ENCODE results near the gene ARVCF.
A peak's percentile ranks its signal among the peaks of the same experiment; 100 is the strongest.

The ARVCF gene, protein sequence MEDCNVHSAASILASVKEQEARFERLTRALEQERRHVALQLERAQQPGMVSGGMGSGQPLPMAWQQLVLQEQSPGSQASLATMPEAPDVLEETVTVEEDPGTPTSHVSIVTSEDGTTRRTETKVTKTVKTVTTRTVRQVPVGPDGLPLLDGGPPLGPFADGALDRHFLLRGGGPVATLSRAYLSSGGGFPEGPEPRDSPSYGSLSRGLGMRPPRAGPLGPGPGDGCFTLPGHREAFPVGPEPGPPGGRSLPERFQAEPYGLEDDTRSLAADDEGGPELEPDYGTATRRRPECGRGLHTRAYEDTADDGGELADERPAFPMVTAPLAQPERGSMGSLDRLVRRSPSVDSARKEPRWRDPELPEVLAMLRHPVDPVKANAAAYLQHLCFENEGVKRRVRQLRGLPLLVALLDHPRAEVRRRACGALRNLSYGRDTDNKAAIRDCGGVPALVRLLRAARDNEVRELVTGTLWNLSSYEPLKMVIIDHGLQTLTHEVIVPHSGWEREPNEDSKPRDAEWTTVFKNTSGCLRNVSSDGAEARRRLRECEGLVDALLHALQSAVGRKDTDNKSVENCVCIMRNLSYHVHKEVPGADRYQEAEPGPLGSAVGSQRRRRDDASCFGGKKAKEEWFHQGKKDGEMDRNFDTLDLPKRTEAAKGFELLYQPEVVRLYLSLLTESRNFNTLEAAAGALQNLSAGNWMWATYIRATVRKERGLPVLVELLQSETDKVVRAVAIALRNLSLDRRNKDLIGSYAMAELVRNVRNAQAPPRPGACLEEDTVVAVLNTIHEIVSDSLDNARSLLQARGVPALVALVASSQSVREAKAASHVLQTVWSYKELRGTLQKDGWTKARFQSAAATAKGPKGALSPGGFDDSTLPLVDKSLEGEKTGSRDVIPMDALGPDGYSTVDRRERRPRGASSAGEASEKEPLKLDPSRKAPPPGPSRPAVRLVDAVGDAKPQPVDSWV

DNA sequence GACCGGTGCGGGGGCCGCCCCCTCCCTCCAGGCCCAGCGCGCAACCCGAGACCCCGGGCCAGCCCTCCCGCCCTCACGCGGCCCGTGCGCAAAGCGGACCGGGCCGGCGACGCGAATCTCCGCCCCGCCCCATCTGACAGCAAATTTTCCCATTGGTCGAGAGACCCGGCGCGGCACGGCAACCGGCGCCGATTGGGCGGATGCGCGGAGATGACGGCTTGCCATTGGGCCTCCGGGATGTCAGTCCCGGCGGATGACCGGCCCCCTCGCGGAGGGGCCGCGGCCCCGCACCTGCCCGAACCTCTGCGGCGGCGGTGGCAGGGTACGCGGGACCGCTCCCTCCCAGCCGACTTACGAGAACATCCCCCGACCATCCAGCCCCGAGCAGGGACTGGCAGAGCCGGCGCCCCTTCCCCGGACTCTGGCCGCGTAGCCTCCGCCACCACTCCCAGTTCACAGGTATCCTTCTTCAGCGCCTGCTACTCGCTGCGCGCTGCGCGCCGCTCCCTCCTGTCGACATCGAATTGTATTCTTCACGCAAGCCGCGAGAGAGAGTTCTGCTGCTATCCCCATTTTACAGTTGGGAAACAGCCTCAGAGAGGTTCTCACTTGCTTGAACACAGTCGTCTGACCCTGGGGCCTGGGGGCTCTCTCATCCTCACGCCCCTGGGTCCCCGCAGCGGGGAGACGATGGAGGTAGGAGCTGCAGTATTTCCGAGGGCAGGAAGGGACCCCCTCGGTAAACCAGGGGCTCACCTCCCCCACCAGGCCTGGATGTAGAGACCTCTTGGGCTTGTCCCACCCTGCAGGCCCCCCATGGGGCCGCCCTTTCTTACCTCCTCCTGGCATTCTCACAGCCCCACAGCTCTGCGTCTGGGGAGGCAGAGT lies at the start of gene ARVCF:
Gene ARVCF (minus strand): TSS at position 90 of the 888 bp plus-strand sequence. CDS start 26,029 bp downstream, outside the sequence.
- DNase-seq: peak; percentile 93

DNA sequence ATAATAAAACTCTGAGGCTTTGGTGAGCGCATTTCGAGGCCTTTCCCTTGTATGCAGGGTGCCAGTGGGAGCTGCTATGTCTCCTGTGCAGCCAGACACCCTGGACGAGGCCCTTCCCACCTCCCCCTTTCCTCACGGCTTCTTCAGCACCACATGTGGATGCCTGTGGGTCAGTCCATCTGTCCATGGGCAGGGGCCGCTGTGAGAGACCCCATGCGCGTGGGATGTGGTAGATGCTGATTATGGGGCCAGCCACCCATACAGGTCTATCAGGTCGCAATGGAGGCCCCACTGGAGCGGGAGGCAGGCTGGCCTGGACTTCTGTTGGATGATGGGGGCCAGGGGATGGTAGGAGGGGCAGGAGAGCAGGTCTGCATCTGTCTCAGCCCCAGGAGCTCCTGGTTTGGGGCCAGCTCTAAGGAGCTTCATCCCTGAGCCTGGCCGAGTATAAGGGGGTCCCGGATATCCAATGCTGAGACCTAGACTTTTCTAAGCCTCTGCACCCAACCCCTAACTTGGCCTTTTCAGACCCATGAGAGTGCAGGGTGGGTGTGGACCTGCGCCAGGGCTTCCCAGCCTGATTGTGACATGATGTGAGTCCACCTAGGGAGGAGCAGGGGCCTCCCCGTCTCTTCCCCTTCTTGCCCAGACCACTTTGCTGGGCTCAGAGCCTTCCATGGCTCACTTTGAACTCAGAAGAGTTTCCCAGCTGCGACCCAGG lies 49.4 kb upstream of the ARVCF start:
- no peak for DNase-seq

DNA sequence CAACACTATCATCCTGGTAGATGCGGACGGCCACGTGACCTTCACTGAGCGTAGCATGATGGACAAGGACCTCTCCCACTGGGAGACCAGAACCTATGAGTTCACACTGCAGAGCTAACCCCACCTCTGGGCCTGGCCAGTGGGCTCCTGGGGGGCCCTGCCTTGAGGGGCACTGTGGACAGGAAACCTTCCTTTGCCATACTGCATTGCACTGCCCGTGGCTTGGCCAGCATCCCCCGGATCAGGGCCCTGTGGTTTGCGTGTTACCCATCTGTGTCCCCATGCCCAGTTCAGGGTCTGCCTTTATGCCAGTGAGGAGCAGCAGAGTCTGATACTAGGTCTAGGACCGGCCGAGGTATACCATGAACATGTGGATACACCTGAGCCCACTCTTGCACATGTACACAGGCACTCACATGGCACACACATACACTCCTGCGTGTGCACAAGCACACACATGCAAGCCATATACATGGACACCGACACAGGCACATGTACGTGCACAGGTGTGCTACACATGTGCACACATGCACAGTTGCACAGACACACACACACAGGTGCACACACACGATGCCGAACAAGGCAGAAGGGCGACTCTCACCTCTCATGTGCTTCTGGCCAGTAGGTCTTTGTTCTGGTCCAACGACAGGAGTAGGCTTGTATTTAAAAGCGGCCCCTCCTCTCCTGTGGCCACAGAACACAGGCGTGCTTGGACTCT lies 48.1 kb upstream of the ARVCF start:
- DNase-seq: no peak

DNA sequence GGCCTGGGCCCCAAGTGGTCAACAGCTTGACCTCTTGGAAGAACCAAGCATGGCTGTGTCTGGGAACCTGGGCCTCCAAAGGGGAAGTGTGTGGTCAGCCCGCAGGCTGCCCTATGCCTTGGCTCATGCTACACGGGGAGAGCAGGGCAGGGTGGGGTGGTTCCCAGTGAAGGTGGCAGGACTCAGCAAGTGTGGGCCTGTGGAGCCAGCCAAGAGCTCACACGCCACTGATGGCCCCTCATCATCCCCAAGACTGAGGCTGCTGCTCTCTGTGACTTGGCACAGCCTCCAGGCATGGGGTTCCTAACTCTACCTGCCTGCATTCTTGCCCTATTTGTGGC lies 47.5 kb upstream of the ARVCF start:
- no peak for DNase-seq

DNA sequence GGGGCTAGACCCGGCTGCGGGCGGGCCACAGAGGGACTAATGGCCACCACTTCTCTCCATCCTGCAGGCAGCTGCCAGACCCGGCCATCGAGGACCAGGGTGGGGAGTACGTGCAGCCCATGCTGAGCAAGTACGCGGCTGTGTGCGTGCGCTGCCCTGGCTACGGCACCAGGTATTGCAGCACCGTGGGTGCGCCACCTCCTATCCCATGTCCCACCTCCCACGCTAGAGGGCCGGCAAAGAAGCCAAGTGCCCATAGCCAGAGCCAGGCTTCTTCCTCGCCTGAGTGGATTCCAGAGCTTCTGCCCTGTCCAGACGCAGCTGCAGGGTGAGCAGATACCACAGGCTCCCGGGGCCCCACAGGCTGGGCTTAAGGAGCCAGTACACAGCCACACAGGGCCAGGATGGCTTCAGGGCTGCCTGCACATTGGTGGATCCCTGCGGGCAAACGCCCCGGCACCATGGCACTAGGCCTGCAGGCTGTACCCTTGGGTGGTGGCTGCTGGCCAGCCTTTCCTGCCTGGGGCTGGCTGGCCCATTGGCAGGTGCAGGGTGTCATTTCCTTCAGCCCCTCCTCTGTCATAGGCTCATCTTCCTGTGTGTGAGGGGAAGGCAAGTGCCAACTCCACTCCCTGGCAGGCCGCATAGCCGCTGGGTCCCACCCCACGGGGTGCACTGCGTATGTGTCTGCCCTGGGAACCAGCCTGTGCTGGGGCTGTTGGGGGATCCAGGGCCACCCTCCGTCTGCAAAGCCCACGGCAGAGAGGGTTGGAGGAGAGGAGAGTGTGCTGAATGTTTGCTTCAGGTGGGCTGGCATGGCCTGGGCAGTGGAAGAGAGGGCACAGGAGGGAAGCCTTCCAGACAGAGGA lies 46.9 kb upstream of the ARVCF start:
- no peak for DNase-seq

DNA sequence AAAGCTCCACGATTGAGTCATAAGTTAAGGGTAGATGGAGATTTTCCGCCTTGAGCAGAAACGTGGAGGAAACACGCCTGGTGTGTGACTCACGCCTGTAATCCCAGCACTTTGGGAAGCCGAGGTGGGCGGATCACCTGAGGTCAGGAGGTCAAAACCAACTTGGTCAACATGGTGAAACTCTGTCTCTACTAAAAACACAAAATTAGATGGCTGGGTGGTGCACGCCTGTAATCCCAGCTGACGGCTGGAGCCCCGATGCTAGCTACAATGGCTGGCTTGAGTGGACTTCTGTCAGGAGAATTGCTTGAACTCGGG lies 46.1 kb upstream of the ARVCF start:
- DNase-seq: no peak

DNA sequence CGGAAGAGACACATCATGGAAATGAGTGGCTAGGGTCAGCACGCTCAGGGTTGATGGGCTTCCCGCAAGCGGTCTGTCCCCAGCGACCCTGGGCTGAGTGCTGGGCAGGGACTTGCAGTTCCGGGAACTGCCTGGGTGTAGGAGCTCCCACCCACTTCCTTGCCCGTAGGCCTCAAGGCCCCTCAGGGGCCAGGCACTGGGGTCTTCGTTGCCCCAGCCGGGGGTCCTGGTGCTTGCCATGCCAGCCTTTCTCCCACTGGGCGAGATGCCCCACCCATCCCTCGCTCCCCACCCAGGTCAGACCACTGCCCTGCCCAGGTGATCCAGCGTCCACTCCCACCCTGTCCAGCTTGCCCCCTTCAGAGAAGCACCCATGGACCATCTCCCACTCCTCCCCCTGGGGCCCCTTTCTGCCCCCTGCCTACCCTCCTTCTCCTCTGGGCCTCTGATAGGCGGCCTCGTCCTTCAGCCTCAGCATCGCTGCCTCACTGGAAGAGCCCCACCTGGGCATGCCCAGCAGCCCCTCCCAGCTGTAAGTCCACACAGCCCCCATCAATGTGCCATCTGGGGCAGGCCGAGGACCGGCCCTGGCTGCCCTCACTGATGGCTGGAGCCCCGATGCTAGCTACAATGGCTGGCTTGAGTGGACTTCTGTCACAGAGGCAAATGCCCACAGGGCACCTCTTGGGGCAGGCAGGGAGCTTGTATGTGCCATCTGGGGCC lies 45.6 kb upstream of the ARVCF start:
- no peak for DNase-seq

DNA sequence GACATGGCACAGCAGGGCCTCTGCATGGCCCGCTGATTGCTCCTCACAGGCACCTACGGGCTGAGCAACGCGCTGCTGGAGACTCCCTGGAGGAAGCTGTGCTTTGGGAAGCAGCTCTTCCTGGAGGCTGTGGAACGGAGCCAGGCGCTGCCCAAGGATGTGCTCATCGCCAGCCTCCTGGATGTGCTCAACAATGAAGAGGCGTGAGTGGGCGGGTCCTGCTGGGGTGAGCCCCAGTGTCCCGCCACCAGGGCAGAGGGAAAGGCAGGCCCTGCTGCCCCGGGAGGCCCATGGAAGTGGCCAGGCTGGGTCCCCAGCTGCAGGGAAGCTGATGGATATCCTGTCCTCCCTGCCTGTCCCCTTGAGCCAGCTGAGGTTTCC lies 44.8 kb upstream of the ARVCF start:
- DNase-seq: no peak

DNA sequence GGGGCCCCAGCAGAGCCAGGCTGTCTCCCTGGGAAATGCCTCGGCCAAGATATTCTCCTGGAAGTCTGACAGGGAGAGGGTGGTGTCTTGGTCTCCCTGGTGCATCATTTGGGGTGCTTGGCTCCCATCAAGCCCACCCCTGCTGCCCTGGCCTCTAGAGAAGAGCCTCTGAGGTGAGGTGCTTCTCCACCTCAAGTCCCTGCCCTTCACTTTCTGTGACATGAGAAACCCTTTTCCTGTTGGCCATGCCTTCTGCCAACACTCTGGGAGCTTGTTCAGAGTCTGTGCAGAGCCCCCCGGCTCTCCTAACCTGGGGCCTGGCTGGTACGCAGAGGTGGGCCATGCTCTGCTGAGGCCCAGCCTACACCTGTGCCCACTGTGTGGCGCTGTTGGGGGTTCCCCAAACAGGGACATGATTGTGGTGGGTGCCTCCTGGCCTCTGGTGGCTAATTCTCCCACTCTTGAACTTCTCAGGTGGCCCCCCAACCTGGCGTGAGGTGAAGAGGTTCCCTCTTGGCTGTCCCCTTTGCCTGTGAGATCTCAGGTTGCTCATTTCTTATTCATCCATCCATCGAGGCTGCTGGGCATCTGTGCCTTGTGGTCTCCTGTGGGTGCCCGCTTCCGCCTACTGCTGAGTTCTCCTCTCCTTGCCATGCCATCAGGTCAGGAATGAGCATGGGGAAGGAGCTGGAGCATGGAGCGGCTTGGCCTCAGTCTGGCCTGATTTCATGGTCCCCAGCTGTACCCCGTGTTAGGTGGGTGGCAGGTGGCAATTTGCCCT lies 44.3 kb upstream of the ARVCF start:
- DNase-seq: no peak

DNA sequence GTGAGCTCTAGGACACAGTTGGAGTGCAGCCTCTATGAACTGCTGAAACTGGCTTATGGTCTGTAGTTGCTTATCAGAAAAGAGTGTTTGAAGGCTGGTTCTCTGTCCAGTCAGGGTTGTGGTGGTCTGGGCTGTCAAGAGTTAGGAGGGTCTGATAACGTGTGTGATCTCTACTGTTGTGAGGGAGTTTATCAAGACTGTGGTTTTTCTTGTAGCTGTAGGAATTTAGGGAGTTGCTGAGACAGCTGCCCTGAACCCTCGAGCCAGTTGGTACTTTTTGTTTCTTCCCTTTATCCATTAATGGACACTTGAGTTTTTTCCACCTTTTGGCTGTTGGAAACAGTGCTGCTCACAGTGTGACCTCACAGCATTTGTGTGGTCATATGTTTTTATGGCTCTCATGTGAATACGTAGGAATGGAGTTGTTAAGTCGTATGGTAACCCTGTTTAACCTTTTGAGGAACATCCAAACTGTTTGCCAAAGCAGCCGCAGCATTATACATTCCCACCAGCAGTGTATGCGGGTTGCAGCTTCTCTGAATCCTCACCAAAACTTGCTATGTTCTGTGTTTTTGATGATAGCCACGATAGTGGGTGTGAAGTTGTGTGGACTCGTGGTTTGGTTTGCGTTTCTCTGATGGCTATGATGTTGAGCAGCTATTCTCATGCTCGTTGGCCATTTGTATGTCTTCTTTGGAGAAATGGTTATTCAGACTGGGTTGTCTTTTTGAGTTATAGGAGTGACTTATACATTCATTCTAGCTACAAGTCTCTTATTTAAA lies 42.6 kb upstream of the ARVCF start:
- DNase-seq: no peak

DNA sequence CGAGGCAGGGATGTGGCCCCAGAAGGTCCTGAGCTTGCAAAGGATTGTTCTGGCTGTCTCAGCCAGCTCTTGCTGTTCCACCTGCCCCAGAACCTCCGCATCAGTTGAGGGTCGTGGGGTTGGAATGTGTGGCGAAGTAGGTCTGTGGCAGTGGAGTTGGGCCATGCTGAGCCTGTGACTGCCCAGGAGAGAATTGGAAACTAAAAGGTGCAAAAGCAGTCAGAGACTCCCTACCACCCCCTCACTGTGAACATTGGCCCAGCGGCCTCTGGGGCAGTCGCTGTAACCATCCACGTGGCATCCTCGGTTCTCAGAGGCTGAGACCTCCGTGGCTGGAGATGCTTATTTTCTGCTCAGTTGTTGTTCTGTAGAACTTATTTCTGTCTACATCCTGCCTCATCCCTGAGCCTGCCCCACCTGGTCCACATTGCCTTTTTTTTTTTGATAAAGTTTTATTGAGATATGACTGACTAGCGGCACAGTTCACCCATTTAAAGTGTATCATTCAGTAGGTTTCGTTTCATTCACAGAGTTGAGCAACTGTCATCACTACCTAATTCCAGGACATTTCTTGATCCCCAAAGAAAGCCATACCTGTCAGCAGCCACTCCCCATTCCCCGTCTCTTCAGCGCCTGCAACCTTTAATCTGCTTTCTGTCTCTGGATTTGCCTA lies 41.1 kb upstream of the ARVCF start:
- DNase-seq: no peak

DNA sequence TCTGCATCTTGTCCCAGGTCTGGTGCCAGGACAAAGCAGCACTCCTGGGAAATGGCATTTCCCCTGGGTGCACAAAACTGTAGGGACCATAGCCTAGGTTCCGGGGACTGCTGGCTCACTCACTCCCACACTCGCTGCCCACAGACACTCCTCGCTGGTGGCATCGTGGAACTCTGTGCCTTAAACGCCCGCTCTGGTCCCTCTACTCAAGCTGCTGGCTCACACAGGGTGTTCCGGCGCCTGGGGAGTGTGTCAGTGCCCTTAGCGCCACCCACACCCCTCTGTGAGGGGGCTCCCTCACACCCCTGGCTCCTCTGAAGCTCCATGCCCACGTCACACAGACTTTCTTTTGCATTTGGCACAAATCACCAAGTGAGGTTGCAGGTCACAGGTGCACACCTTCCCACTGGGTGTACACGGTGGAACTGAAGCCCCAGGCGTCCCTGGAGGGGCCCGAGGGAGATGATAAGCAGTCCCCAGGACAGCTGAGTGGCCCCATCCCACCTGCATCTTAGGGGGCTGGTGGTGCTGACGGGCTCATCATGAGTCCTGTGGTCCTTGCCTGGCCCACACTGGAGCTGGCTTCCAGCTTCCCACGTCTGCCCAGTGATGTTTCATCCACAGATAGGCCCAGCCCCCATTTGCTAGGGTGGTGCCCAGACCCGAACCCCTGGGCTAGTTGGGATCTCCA lies 40.2 kb upstream of the ARVCF start:
- DNase-seq: no peak

DNA sequence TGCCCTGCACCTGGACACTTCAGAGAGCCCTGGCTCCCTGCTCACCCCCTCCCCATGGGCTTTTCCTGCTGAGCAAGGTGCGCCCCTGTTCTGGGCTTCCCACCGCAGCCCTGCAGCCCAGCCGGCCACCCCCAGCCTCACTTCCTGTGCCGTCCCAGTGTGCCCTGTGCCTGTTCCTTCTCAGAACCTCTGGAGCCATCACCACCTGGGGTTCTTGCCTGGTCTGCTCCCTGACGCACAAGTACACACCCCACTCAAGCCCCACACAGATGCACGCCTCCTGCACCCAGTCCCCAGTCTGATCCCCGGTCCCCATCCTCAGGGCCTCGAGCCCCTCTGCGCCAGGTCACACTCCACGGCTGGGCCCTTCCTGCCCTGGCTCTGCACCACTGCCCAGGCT lies 39.5 kb upstream of the ARVCF start:
- no peak for DNase-seq

DNA sequence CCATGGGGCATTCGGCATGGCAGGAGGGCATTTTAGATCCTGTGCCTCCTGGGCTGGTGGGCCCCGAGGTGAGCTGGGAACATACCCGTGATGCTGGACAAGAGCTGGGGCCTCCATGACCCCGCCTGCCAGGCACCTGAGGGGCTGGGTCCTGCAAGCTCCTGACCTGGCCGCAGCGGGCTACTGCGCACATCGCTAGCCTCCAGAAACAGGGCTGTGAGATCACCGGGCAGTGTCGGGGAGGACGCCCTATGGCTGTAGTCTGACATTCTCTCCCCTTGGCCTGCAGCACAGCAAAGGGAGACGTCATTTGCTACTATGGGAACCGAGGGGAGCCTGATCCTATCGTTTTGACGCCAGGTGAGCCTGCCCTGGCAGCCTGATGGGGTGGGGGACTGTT lies 39.0 kb upstream of the ARVCF start:
- DNase-seq: no peak

DNA sequence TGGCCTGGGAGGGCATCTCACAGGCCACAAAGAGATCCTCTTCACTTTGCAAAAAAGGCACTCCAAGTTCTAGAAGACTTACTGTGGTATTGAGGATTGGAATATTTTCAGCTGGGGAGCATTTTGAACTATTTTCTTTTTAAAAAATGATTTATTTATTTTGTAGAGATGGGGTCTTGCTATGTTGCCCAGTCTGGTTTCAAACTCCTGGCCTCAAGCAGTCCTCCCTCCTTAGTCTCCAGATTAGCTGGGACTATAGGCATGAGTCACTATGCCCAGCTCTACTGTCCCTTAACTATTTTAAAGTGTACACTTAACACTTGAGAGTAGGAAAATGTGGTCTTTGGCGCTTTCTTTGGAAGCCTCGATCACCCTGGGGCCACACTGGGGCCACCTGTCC lies 38.5 kb upstream of the ARVCF start:
- DNase-seq: no peak

DNA sequence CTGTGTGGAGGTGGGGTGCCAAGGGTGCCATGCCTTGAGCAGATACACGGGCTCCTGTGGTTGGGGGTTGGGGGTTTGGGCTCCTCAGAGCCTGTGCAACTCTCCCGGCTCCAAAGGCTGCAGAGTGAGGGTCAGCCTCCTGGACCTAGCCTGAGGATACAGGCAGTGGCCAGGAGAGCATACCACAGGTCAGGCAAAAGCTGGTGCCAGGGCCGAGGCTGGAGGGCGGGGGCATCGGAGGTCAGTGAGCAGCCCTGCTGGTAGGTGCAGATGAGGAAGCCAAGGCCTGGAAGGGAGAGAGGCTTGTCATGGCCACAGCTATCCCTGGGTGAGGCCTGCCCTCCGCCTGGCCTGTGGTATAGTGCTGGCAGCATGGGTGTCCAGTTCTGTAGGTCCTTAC lies 37.9 kb upstream of the ARVCF start:
- no peak for DNase-seq

DNA sequence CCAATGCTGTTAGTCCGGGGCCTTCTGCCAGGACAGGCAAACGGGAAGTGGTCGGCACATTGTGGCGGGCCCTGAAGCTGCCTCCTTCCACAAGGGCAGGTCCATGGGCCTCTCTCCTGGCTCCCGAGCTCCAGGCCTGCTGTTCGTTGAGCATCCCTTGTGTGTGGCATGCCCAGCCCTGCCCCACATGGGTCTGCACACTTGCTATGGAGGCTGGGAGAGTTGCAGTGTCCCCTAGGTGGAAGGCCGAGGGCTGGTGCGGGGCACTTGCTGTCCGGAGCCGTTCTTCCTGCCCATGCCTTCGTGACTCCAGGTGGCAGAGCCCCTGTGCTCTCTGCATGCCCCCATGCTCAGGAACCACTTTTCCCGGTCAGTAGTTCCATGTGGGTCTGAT lies 37.4 kb upstream of the ARVCF start:
- DNase-seq: no peak

Measured in stimulated activated CD4-positive, alpha-beta T cell treated with anti-CD3 and anti-CD28 coated beads, Interleukin-4, amount 100 ng/mL, for 24 hours (primary cell).